ENCODE data around the gene GMDS. TPM values are rescaled to one million over a fixed set of nuclear protein-coding genes. Genes with fewer than 3 reads are reported as not detected.

Gene GMDS
- total RNA-seq, 1 donor from 2014 or later, result 7.2 TPM

DNA sequence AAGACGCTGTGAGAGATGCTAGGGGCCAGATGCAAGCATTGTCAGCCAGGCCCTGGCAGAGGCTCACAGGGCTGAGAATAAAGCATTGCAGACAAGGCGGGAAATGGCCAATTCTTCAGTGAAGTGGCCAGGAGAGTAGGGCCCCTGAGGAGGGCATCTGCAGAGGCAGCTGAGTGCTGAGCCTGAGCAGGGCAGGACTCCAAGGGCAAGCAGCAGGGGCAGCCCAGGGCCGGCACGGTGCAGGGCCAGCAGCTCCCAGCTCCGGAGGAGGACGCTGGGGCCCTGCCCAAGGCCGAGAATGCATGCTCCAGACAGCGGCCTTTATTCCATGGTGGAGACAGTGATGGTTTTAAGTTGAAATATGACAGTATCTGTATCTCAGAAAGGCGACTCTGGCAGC, 330.2 kb downstream of the GMDS start:
- intact Hi-C loops (cut with micrococcal nuclease), result no loop called here
- H3K4me1 ChIP-seq, result no peaks in the 10 kb centered on the region
- no peaks in the 10 kb centered on the region for H3K36me3 ChIP-seq
- no peak overlapping the region for H3K27ac ChIP-seq (replicated peaks)
- no peaks in the 10 kb centered on the region for H3K9me3 ChIP-seq (replicated peaks)
- no peak for DNase-seq
- H3K27me3 ChIP-seq (ENCODE audit: low read depth), result no peaks in the 10 kb centered on the region
- no peak overlapping the region for H3K4me3 ChIP-seq
- TF ChIP-seq, protein P1, sequence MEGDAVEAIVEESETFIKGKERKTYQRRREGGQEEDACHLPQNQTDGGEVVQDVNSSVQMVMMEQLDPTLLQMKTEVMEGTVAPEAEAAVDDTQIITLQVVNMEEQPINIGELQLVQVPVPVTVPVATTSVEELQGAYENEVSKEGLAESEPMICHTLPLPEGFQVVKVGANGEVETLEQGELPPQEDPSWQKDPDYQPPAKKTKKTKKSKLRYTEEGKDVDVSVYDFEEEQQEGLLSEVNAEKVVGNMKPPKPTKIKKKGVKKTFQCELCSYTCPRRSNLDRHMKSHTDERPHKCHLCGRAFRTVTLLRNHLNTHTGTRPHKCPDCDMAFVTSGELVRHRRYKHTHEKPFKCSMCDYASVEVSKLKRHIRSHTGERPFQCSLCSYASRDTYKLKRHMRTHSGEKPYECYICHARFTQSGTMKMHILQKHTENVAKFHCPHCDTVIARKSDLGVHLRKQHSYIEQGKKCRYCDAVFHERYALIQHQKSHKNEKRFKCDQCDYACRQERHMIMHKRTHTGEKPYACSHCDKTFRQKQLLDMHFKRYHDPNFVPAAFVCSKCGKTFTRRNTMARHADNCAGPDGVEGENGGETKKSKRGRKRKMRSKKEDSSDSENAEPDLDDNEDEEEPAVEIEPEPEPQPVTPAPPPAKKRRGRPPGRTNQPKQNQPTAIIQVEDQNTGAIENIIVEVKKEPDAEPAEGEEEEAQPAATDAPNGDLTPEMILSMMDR (IDR thresholded peaks at IDR 0.05; ENCODE audit: borderline replicate concordance), result no peak

DNA sequence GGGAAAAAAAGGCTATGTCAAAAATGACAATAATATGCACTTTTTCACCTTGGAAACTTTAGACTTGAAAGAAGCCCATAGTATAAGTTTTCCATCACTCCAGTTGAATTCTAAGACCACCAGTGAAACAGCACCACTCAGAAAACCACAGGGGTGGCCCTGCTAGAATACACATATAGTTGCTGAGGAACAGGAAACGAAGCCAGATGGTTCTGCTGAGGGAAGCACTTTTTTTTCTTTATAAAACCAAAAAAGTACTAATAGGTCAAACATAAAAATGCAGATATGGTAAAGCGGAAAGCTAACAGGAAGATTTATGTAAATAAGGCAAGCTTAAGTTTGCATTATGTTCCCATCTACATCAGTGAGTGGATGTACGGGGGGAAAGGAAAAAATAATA, 331.8 kb downstream of the GMDS start:
- TF ChIP-seq, protein P1 (IDR thresholded peaks at IDR 0.05; ENCODE audit: borderline replicate concordance), result no peak
- intact Hi-C loops (cut with micrococcal nuclease), result no loop called here
- Histone ChIP-seq H3K9me3 (replicated peaks) (no peaks in the 10 kb centered on the region), H3K27ac (replicated peaks) (no peak overlapping the region), H3K4me1 (no peaks in the 10 kb centered on the region), H3K27me3 (ENCODE audit: low read depth) (no peaks in the 10 kb centered on the region), H3K36me3 (no peaks in the 10 kb centered on the region), H3K4me3 (no peak overlapping the region)
- no peak for DNase-seq

DNA sequence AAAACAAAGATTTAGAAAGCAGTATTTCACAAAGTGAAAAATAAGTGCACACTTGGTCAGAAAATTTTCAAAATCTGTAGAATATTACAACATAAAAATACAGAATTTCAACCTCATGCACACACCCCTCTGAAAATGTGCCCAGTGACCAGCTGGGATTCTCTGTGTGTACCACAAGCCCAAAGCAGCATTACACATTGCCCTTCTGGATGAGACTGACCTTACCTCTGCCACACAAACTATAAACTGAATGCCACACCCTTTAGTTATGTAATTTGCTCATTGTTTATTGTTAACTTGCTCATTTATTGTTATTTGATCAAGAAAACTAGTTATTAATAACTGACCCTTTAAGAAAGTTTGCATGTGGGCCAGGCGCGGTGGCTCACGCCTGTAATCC, 332.7 kb downstream of the GMDS start:
- no peak for DNase-seq
- Histone ChIP-seq H3K27ac (replicated peaks) (no peak overlapping the region), H3K9me3 (replicated peaks) (no peaks in the 10 kb centered on the region), H3K36me3 (no peaks in the 10 kb centered on the region), H3K4me3 (no peak overlapping the region), H3K4me1 (no peaks in the 10 kb centered on the region), H3K27me3 (ENCODE audit: low read depth) (no peaks in the 10 kb centered on the region)
- TF ChIP-seq, protein P1 (IDR thresholded peaks at IDR 0.05; ENCODE audit: borderline replicate concordance), result no peak
- intact Hi-C loops (cut with micrococcal nuclease), result no loop called here

DNA sequence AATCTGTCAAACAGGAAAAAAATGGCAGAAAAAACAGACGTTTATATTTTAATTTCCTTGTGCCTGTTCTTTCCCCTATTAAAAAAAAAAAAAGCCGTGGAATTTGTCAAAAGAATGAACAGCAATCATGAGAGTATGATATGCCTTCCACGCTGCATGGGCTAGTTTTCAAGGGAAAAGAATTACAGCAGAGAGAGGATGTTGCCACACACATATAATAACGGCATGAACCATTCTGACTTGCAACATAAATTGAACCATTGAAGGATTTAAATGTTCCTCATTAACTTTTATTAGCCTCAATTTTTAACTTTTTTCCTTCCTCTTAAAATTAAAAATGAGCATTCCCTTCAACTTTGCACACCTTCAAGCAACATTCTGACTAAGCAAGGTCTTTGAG, 333.9 kb downstream of the GMDS start:
- Histone ChIP-seq H3K36me3 (no peaks in the 10 kb centered on the region), H3K27ac (replicated peaks) (no peak overlapping the region), H3K27me3 (ENCODE audit: low read depth) (no peaks in the 10 kb centered on the region), H3K4me1 (no peaks in the 10 kb centered on the region), H3K4me3 (no peak overlapping the region), H3K9me3 (replicated peaks) (no peaks in the 10 kb centered on the region)
- no peak for DNase-seq
- intact Hi-C loops (cut with micrococcal nuclease), result no loop called here
- TF ChIP-seq, protein P1 (IDR thresholded peaks at IDR 0.05; ENCODE audit: borderline replicate concordance), result no peak

DNA sequence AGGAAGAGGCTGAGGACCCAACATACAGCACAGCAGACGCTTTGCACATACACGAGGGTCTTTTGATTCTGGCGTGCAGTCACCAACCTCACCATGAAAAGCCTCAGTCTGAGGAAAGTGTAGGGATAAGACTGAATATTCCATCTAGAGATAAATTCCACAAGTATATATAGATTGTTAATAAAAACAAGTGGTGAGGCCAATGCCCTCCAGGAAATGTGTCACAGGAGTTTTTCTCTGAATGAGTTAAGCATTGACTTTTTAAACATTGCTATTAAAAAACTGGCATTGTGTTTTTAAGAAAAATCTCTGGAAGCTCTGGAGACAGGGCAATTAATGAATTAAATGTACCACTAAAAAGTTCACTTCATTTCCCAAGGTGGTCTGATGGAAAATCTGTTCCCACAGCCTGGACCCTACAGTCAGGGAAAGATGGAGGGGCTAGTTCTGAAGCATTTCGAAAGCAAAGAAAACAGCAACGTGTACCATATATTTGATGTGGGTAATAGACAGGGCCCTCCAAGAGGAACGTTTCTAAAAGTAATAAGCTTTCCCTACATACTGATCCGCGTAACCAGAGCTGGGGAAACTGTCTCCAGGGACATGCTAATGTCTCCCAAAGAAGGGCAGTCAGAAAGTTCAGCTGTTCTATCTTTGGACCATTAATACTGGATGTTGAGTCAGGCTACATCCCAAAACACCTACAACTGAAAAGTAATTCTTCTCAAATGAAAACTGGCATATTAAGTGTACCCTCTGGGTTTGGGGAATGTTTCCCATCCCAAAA, 334.6 kb downstream of the GMDS start:
- H3K27me3 ChIP-seq (ENCODE audit: low read depth), result no peaks in the 10 kb centered on the region
- TF ChIP-seq, protein P1 (IDR thresholded peaks at IDR 0.05; ENCODE audit: borderline replicate concordance), result no peak
- H3K9me3 ChIP-seq (replicated peaks), result no peaks in the 10 kb centered on the region
- intact Hi-C loops (cut with micrococcal nuclease), result no loop called here
- DNase-seq, result no peak
- no peaks in the 10 kb centered on the region for H3K36me3 ChIP-seq
- no peak overlapping the region for H3K27ac ChIP-seq (replicated peaks)
- H3K4me3 ChIP-seq, result no peak overlapping the region
- no peaks in the 10 kb centered on the region for H3K4me1 ChIP-seq

Measured in left ventricle myocardium inferior (tissue), 1 donor.